GM12864 (cell line): ENCODE measurements around the gene VWA8.

Experiments used
- DNase-seq: peaks from one replicate; pipeline ENCODE4 v3.0.0-alpha.2; 2011; ENCODE audit warnings: low read depth
- H3K4me3 ChIP-seq: 2 replicates; pipeline ENCODE4 v1.5.1; 2011; ENCODE audit warnings: mild to moderate bottlenecking, low read depth, low read length, control low read depth
- CTCF ChIP-seq: IDR thresholded peaks from 2 replicates; pipeline ENCODE4 v1.5.1; 2011; ENCODE audit warnings: low read depth, mild to moderate bottlenecking, moderate library complexity, low read length, control low read depth, inconsistent platforms; ENCODE audit errors: missing control alignments

The VWA8 gene

GRCh38 chr13:41960637-41961465 is at the start of gene VWA8:
Gene VWA8, minus strand, starts transcription at chr13:41961109. Its CDS starts 94 bp downstream, at chr13:41961015.
- peak within 1 kb of the TSS; percentile 95 for H3K4me3 ChIP-seq
- no peak for TF ChIP-seq CTCF
- DNase-seq = peak; percentile 74

GRCh38 chr13:42009057-42009456 is 48.1 kb upstream of the VWA8 start:
- H3K4me3 ChIP-seq = no peak overlapping the region
- no peak for DNase-seq
- no peak for TF ChIP-seq CTCF

- no peak overlapping the region for H3K4me3 ChIP-seq
- no peak for DNase-seq
- no peak for TF ChIP-seq CTCF
These were observed 46.9 kb upstream of the VWA8 start for GRCh38 chr13:42007844-42008243.

- no peak for TF ChIP-seq CTCF
- DNase-seq = no peak
These were observed 41.2 kb upstream of the VWA8 start for GRCh38 chr13:42002066-42002465.

GRCh38 chr13:42001580-42001979 is 40.7 kb upstream of the VWA8 start:
- DNase-seq = no peak
- H3K4me3 ChIP-seq = no peak overlapping the region
- no peak for TF ChIP-seq CTCF

More at GRCh38 chr13:42002066-42002465, 41.2 kb upstream of the VWA8 start:
- no peak overlapping the region for H3K4me3 ChIP-seq

- DNase-seq = no peak
- no peak for TF ChIP-seq CTCF
These were observed 39.9 kb upstream of the VWA8 start for GRCh38 chr13:42000846-42001245.

GRCh38 chr13:41997396-41997795 is 36.5 kb upstream of the VWA8 start:
- no peak overlapping the region for H3K4me3 ChIP-seq

More at GRCh38 chr13:42000846-42001245, 39.9 kb upstream of the VWA8 start:
- H3K4me3 ChIP-seq = no peak overlapping the region

More at GRCh38 chr13:41997396-41997795, 36.5 kb upstream of the VWA8 start:
- DNase-seq = no peak
- TF ChIP-seq CTCF = no peak
